Sciatic nerve (tissue), 2 donors: ENCODE measurements around the gene B4GALNT1. TPM values are rescaled to one million over a fixed set of nuclear protein-coding genes. Genes with fewer than 3 reads are reported as not detected.
"Not testable (repeated sequence)": the region's sequence is repeated elsewhere in the genome, so short reads cannot be mapped to it uniquely, and the experiment has no call there.

Source experiments
- ATAC-seq: fragments of 200-7000 bp; cut with Tn5 transposase; one replicate; pipeline ENCODE4 v1.9.1; 2020; ENCODE audit warnings: mild to moderate bottlenecking, moderate library complexity
- DNase-seq: peaks from one replicate; pipeline ENCODE4 v3.0.0-alpha.2; 2020; ENCODE audit warnings: low spot score
- intact Hi-C: fragments of 100-400 bp; cut with DNase I; formaldehyde crosslinking; loops from one replicate; pipeline ENCODE4 v1.14.2; 2022
- total RNA-seq: library from RNA; stranded (reverse); fragmentation: NEBNext Ultra II Directional; extraction: Animal tissue kit (Norgen Biotek cat#: 25700); gene quantifications from one replicate; pipeline ENCODE4 v1.2.1, GENCODE V29; 2021
- donor health status: DM: no; HTN: no; CAD: no.
- donor health status: DM: no; HTN: no; CAD: no.

Gene B4GALNT1
- total RNA-seq: 16.6 TPM

DNA sequence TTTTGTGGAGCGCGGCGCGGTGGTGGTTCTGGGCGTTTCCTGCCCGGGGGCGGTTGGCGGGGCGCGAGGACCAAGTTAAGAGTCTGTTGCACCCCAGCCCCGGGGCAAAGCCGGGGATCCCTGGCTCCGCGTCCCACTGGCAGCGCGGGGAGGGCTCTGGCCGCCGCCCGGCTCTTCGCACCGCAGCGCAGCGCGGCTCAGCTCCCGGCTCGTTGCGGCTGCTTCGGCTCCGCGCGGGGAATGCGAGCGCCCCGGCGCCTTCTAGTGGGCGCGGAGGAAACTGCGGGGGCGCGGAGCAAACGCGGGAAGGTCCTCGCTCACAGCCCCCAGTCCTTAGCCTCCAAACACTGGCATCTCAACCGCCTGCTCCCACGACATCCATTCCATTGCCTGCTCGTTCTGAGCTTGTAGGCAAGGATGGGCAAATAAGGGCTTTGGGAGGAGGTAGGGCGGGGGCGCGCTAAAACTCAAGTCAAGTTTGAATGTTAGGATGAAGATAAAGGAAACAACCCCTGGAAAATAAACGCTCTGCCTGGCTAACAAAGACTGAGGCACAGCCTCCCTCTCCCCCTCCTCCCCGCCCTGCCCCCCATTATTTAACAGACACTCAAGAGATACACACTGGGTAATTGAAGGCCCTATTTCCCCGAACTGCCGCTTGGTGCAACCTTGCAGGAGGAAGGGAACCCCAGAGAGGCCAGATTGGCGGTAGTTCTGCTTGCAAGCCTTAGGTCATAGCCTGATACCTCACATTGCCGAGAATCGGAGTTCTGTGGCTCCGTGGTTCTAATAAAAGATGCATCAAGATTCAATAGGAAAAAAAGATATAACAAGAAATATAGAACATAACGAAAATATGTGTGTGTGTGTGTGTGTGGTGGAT, at the start of gene B4GALNT1:
Gene B4GALNT1, minus strand, starts transcription at position 244 of the 883 bp plus-strand sequence. CDS start 1,069 bp downstream, outside the sequence.
- intact Hi-C loops: loop anchor here (1.0 kb wide), 1 partner anchor 47 kb away; no protein-coding TSS in a partner anchor
- peak; percentile 70 for DNase-seq
- ATAC-seq: peak; percentile 77

DNA sequence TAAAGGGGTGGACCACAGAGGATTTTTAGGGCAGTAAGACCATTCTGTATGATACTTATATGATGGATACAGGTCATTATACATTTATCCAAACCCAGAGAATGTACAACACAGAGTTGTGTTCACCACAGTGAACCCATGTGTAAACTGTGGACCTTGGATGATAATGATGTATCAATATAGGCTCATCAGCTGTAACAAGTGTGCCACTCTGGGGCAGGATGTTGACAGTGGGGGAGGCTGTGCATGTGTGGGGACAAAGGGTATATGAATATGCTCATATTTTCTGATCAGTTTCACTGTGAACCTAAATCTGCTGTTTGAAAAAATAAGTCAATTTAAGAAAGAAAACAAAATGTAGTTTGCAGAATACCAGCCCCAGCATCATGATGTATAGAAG, 46.7 kb upstream of the B4GALNT1 start:
- intact Hi-C loops: no loop called here
- DNase-seq (no peak), ATAC-seq (no peak)

- intact Hi-C loops: not testable (repeated sequence)
These were observed 44.9 kb upstream of the B4GALNT1 start for GRCh38 chr12:57677947-57678346.

GRCh38 chr12:57674691-57675090, 41.7 kb upstream of the B4GALNT1 start:
- intact Hi-C loops: no loop called here
- ATAC-seq (no peak), DNase-seq (no peak)

More at GRCh38 chr12:57677947-57678346, 44.9 kb upstream of the B4GALNT1 start:
- ATAC-seq, DNase-seq: not testable (repeated sequence)

- intact Hi-C loops: no loop called here
- DNase-seq (no peak), ATAC-seq (no peak)
These were observed 39.8 kb upstream of the B4GALNT1 start for GRCh38 chr12:57672801-57673200.

DNA sequence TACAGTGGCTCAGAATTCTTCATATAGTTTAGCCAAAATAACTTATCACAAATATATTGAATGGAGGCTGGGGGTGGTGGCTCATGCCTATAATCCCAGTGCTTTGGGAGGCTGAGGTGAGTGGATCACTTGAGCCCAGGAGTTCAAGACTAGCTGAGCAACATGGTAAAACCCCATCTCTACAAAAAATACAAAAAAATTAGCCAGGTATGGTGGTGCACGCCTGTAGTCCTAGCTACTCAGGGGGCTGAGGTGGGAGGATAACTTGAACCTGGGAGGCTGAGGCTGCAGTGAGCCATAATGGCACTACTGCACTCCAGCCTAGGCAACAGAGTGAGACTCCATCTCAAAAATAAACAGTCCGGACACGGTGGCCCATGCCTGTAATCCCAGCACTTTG, 38.8 kb upstream of the B4GALNT1 start:
- ATAC-seq, intact Hi-C loops, DNase-seq: not testable (repeated sequence)

DNA sequence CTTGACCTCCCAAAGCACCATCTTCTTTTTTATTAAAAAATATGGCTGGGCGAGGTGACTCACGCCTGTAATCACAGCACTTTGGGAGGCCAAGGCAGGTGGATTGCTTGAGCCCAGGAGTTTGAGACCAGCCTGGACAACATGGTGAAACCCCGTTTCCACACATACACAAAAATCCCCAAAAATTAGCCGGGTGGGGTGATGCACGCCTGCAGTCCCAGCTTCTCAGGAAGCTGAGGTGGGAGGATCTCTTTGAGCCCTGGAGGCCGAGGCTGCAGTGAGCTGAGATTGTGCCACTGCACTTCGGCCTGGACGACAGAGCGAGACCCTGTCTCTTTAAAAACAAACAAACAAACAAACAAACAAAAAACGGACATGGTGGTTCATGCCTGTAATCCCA, 36.7 kb upstream of the B4GALNT1 start:
- not testable (repeated sequence) for ATAC-seq, DNase-seq

GRCh38 chr12:57666897-57667296, 33.9 kb upstream of the B4GALNT1 start:
- intact Hi-C loops: no loop called here
- DNase-seq (no peak), ATAC-seq (no peak)

More for the DNA sequence above, 36.7 kb upstream of the B4GALNT1 start:
- intact Hi-C loops: not testable (repeated sequence)

DNA sequence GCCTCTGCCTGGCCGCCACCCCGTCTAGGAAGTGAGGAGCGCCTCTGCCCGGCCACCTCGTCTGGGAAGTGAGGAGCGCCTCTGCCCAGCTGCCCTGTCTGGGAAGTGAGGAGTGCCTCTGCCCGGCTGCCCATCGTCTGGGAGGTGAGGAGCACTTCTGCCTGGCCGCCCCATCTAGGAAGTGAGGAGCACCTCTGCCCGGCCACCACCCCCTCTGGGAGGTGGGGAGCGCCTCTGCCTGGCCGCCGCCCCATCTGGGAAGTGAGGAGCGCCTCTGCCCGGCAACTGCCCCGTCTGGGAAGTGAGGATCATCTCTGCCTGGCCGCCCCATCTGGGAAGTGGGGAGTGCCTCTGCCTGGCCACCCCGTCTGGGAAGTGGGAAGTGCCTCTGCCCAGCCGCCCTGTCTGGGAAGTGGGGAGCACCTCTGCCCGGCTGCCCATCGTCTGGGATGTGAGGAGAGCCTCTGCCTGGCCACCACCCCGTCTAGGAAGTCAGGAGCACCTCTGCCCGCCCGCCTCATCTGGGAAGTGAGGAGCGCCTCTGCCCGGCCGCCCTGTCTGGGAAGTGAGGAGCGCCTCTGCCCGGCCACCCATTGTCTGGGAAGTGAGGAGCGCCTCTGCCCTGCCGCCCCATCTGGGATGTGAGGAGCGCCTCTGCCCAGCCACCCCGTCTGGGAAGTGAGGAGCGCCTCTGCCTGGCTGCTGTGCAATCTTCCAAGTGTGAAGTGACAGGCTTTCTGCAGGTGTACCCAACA, 32.2 kb upstream of the B4GALNT1 start:
- intact Hi-C loops, ATAC-seq: not testable (repeated sequence)
- peak; percentile 60 for DNase-seq

DNA sequence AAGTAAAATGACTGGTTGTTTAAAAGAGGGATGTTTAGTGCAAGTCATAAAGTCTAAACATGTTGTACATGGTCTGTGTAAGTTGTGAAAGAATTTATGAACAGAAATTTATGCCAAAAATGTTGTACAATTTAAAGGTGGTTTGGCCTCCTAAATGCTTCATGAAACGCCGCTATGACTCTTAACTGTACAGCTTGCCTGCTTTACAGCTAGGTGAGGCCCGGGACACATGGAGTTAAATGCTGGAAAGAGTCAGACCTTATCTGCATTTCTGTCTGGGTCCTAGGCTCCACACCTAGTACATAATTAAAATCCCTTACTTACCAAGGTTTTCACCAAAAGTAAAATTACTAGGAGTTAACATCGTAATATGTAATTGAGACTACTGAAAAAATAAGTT, 28.4 kb upstream of the B4GALNT1 start:
- ATAC-seq: no peak
- no peak for DNase-seq
- intact Hi-C loops: no loop called here

GRCh38 chr12:57658890-57659289, 25.9 kb upstream of the B4GALNT1 start:
- ATAC-seq (no peak), DNase-seq (no peak)
- intact Hi-C loops: loop anchor here (10.0 kb wide), 1 partner anchor 546 kb away; no protein-coding TSS in a partner anchor

- DNase-seq: no peak
- peak; percentile 83 for ATAC-seq
- intact Hi-C loops: loop anchor here (10.0 kb wide), 1 partner anchor 547 kb away; no protein-coding TSS in a partner anchor
These were observed 24.7 kb upstream of the B4GALNT1 start for GRCh38 chr12:57657744-57658143.

- ATAC-seq, DNase-seq: not testable (repeated sequence)
- intact Hi-C loops: loop anchor here (10.0 kb wide), 1 partner anchor 548 kb away; no protein-coding TSS in a partner anchor
These were observed 23.4 kb upstream of the B4GALNT1 start for GRCh38 chr12:57656408-57656807.

GRCh38 chr12:57655541-57656240, 22.7 kb upstream of the B4GALNT1 start:
- DNase-seq (no peak), ATAC-seq (no peak)
- intact Hi-C loops: loop anchor here (10.0 kb wide), 1 partner anchor 549 kb away; no protein-coding TSS in a partner anchor

DNA sequence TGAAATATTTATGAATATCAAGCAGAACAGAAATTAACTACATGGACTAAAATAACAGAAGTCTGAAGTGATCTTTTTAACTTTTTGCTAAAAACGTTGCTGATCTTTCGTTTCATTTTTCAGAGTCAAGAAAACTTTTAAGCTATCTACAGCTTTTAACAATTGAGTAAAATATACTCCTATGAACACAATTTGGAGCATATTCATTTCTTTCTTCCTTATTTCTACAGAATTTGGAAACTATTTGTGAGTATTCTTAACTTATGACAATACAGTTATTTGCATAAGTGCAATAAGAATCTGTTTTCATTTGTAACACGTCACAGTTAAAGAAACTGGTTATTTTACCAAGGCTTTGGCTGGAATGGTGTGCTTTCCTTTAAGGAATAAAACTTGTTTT, 21.0 kb upstream of the B4GALNT1 start:
- DNase-seq (no peak), ATAC-seq (no peak)
- intact Hi-C loops: loop anchor here (10.0 kb wide), 1 partner anchor 551 kb away; no protein-coding TSS in a partner anchor

DNA sequence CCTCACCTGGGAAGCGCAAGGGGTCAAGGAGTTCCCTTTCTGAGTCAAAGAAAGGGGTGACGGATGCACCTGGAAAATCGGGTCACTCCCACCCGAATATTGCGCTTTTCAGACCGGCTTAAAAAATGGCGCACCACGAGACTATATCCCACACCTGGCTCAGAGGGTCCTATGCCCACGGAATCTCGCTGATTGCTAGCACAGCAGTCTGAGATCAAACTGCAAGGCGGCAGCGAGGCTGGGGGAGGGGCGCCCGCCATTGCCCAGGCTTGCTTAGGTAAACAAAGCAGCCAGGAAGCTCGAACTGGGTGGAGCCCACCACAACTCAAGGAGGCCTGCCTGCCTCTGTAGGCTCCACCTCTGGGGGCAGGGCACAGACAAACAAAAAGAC, 13.7 kb upstream of the B4GALNT1 start:
- not testable (repeated sequence) for ATAC-seq, DNase-seq

DNA sequence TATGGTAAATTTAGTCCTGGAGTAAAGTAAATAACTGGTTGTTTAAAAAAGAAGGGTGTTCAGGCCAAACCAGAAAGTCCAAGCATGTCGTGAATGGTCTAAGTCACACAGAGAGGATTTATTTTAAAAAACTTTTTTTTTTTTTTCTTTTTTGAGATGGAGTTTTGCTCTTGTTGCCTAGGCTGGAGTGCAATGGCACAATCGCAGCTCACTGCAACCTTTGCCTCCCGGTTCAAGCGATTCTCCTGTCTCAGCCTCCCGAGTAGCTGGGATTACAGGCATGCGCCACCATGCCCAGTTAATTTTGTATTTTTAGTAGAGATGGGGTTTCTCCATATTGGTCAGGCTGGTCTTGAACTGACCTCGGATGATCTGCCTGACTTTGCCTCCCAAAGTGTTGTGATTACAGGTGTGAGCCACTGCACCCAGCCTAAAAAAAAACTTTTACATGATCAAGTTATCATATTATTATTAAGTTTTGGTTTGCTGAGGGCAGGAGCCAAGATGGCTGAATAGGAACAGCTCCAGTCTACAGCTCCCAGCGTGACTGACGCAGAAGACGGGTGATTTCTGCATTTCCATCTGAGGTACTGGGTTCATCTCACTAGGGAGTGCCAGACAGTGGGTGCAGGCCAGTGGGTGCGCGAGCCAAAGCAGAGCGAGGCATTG, 13.1 kb upstream of the B4GALNT1 start:
- ATAC-seq, DNase-seq, intact Hi-C loops: not testable (repeated sequence)

More for the DNA sequence above, 13.7 kb upstream of the B4GALNT1 start:
- intact Hi-C loops: not testable (repeated sequence)
